Choroid plexus epithelial cell (primary cell): ENCODE results near the gene LRP2.

Experiments
- DNase-seq: peaks from one replicate; pipeline ENCODE4 v3.0.0-alpha.2; 2010; ENCODE audit warnings: low read depth
- H3K4me3 ChIP-seq: 2 replicates; pipeline ENCODE4 v1.5.1; 2011; ENCODE audit warnings: low read depth, mild to moderate bottlenecking, control low read depth, low read length, moderate library complexity
- CTCF ChIP-seq: conservative IDR thresholded peaks from 2 replicates; pipeline ENCODE4 v1.5.1; 2011; ENCODE audit warnings: low read depth, mild to moderate bottlenecking, control low read depth, inconsistent platforms, low read length, moderate library complexity

LRP2 gene

DNA sequence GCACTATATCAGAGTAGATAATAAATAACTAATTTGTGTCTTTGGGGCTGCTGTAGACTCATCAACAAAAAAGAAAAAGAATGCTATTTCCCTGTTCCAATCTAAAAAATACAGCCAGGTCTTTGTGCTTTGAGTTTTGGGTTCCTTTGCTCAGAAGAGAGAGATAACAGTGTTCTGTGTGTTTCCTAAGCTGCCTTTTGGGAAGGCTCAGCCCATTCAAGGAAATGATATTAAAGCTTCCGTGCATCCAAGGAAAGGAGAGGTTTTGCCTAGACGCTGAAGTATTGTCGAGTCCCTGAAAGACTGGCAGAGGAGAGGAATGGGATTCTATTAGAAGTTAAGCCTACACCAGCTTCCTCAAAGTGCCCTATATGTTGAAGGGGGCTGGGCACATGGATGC, 25.8 kb upstream of the LRP2 start:
- no peak overlapping the region for H3K4me3 ChIP-seq
- DNase-seq: no peak
- no peak for TF ChIP-seq CTCF

DNA sequence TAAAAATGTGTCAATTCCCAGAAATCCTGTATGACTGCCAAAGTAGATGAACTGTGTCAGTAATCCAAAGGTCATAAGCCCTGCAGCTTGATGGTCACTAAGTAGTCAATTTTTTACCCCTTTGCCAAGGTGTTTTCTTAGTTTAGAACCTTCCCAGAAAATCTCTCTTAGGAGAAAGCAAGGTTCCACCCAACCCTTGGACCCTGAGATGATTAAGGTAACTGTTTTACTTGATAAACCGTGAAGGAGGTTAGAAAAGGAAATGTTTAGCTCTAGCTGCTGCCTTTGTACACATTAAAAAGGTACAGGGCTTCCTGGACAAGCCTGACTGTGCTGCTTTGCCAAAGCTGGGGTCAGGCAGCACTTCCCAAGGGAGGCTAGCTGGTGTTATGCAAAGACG, 24.4 kb upstream of the LRP2 start:
- DNase-seq: no peak
- TF ChIP-seq CTCF: no peak
- H3K4me3 ChIP-seq: no peak overlapping the region

- DNase-seq: no peak
- no peak overlapping the region for H3K4me3 ChIP-seq
- no peak for TF ChIP-seq CTCF
Observed at GRCh38 chr2:169384816-169385215, 22.5 kb upstream of the LRP2 start.

DNA sequence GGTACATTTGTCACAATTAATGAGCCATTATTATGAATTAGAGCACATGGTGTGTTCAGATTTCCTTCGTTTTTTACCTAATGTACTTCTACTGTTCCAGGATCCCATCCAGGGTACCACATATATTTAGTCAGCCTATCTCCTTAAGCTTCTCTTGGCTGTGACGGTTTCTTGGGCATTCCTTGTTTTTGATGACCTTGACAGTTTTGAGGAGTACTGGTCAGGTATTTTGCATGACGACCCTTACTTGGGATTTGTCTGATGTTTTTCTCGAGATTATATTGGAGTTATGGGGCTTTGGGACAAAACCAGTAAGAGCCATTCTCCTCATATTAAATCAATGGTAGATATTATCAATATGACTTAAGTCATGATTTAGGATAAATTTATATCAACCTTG, 10.2 kb upstream of the LRP2 start:
- H3K4me3 ChIP-seq: no peak overlapping the region
- DNase-seq: no peak
- no peak for TF ChIP-seq CTCF

- no peak for TF ChIP-seq CTCF
- H3K4me3 ChIP-seq: no peak overlapping the region
- DNase-seq: peak; percentile 44
Observed at GRCh38 chr2:169366066-169366465, 3.7 kb upstream of the LRP2 start.

- peak overlapping the region; percentile 58 for H3K4me3 ChIP-seq
- no peak for TF ChIP-seq CTCF
- DNase-seq: peak; percentile 28
Observed at GRCh38 chr2:169365029-169365480, 2.7 kb upstream of the LRP2 start.

DNA sequence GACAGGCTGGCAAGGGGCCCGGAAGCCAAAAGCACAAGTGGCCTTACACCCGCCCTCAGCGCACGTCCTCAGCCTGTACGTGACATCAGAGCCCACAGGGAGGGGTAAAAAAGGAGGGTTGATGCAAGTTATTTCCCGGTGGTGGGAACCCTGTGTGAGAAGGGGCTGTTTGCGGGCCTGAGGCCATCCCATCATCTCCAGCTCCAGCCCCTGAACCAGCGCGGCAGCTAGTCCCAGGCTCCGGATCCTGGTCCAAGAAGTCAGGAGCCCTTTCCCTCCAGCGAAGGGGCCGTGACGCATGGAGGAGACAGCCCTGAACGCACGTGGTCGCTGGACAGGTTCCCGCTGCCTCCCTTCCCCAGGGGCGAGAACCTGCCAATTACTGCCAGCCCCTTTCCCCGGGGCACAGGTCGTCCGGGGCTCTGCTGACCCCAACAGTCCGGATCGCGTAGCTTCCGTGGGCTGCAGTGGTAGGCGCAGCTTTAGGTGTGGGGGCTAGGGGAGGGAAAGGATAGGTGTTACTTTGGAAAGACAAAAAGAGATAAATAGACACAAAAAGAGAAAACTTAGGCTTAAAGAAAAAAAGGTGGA, 1.3 kb upstream of the LRP2 start:
- no peak for TF ChIP-seq CTCF
- DNase-seq: peak; percentile 23
- H3K4me3 ChIP-seq: peak overlapping the region; percentile 58
